Naive B cell (primary cell): Measurements from ENCODE around the gene IL13RA1. TPM values are rescaled to one million over a fixed set of nuclear protein-coding genes. Genes with fewer than 3 reads are reported as not detected.
"Not testable (repeated sequence)": the region's sequence is repeated elsewhere in the genome, so short reads cannot be mapped to it uniquely, and the experiment has no call there.

ENCODE experiments used
- ATAC-seq, 2 donors: fragments of 150-1000 bp; cut with Tn5 transposase; 2 replicates each; pipeline ENCODE4 v1.10.0; 2021; ENCODE audit warnings: low read depth in 2 of 2, mild to moderate bottlenecking in 2 of 2, moderate library complexity in 2 of 2
- DNase-seq: peaks from one replicate; pipeline ENCODE4 v3.0.0; 2022
- H3K27ac Mint-ChIP-seq, 6 donors: one replicate each; pipeline ENCODE4 v1.8.0; 2020 to 2022; ENCODE audit warnings: mild to moderate bottlenecking in 6 of 6, mixed read lengths in 6 of 6, moderate library complexity in 5 of 6, inconsistent platforms in 2 of 6
- H3K27me3 Mint-ChIP-seq, 3 donors: one replicate each; pipeline ENCODE4 v1.8.0; 2021 to 2022; ENCODE audit warnings: mixed read lengths in 3 of 3, mild to moderate bottlenecking in 1 of 3
- H3K36me3 Mint-ChIP-seq, 2 donors: one replicate each; pipeline ENCODE4 v1.8.0; 2020 to 2022; ENCODE audit warnings: mixed read lengths in 2 of 2, inconsistent platforms in 1 of 2, mild to moderate bottlenecking in 1 of 2
- H3K4me1 Mint-ChIP-seq, 3 donors: one replicate each; pipeline ENCODE4 v1.8.0; 2020 to 2022; ENCODE audit warnings: mixed read lengths in 3 of 3, inconsistent platforms in 1 of 3, mild to moderate bottlenecking in 1 of 3, moderate library complexity in 1 of 3
- H3K4me3 Mint-ChIP-seq, 8 donors: one replicate each; pipeline ENCODE4 v1.8.0; 2020 to 2022; ENCODE audit warnings: mild to moderate bottlenecking in 8 of 8, mixed read lengths in 8 of 8, moderate library complexity in 8 of 8, inconsistent platforms in 2 of 8
- H3K9me3 Mint-ChIP-seq, 7 donors: one replicate each; pipeline ENCODE4 v1.8.0; 2020 to 2022; ENCODE audit warnings: mixed read lengths in 7 of 7, mild to moderate bottlenecking in 5 of 7, inconsistent platforms in 2 of 7, moderate library complexity in 1 of 7
- polyA plus RNA-seq, 6 donors: library from polyadenylated mRNA; unstranded; fragments of 300-500 nt; fragmentation: Illumina TruSeq; gene quantifications; one replicate each; pipeline ENCODE4 v1.2.3, GENCODE V29; 2021; ENCODE audit warnings: low read depth in 6 of 6

The IL13RA1 gene
- 100 to 1,000 TPM in 1 of 6 donors, 10 to 100 TPM in 5; 28.9 to 109 (median 41.7) TPM for polyA plus RNA-seq

- Mint-ChIP-seq H3K27me3 (no peaks in the 10 kb centered on the region), H3K4me3 (peak within 1 kb of the TSS; percentile 55 to 93 (median 87)), H3K9me3 (peaks cover 0 to 3% (median 0%) of the 10 kb centered on the region in 7 donors), H3K27ac (peak within 1 kb of the TSS; percentile 24 to 89 (median 68)), H3K4me1 (peaks cover 47 to 78% (median 64%) of the 10 kb centered on the region in 3 donors), H3K36me3 (no peaks in the 10 kb centered on the region)
- peak; percentile 23 to 27 for ATAC-seq
- DNase-seq, result no peak
These were observed at the start of gene IL13RA1 for GRCh38 chrX:118726887-118727685. Gene IL13RA1 (plus strand): TSS chrX:118727606. CDS start chrX:118727639, 33 bp downstream.

DNA sequence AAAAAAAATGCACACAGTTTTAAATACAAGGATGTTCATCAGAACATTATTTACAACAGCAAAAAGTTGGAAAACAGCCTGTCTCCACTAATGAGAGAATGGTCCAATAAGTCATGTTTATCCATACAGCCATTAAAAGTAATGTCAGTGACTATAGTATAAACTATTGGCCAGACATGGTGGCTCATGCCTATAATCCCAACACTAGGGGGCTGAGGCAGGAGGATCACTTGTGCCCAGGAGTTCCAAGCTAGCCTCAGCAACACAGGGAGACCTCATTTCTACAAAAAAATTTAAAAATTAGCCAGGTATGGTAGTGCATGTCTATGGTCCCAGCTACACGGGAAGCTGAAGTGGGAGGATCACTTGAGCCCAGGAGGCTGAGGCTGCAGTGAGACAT lies 48.1 kb upstream of the IL13RA1 start:
- H3K27ac Mint-ChIP-seq, result peak overlapping the region in 1 of 6 donors; percentile 69
- no peaks in the 10 kb centered on the region for H3K27me3 Mint-ChIP-seq
- no peak for DNase-seq
- ATAC-seq, result no peak
- no peak overlapping the region for H3K4me3 Mint-ChIP-seq
- H3K4me1 Mint-ChIP-seq, result peaks cover 0 to 9% (median 7%) of the 10 kb centered on the region in 3 donors
- peaks cover 8% of the 10 kb centered on the region in 2 donors for H3K36me3 Mint-ChIP-seq
- H3K9me3 Mint-ChIP-seq, result no peaks in the 10 kb centered on the region

DNA sequence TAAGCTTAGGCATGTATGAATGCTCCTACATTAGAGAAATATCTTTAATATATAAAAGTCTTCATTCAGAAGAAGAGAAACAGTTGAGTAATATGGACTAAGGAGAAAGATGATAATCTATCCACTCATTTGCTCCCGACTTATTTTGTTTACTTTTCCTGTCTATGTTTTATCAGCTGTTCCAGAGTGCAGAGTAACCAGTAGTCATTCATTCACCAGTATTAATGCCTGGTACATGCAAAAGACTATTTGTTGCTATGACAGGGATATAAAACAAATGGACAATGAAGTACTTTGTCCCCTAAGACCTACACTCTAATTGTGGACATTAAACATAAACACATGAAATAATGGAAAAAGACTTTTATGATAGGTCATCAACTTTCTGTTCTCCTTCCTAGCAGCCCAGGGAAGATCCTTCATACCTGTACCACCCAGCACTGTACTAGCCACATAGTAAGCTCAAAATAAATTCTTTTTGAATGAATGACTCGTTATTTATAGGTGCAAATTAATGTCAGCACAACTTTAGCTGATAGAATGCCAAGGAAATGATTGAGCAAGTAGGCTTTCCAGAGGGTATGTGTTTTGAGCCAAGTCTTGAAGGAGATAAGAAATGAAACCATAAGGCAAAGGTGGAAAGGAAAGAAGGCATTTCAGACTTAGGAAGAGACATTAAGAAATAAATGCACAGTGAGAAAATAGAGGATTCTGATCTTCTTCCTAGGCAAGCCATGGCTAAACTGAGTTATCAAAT lies 45.0 kb upstream of the IL13RA1 start:
- Mint-ChIP-seq H3K27ac (peak overlapping the region in 4 of 6 donors; percentile 19 to 76 (median 50)), H3K27me3 (no peaks in the 10 kb centered on the region), H3K4me1 (peaks cover 0 to 9% (median 7%) of the 10 kb centered on the region in 3 donors), H3K4me3 (no peak overlapping the region), H3K9me3 (no peaks in the 10 kb centered on the region), H3K36me3 (peaks cover 8% of the 10 kb centered on the region in 2 donors)
- DNase-seq, result no peak
- no peak for ATAC-seq

GRCh38 chrX:118685393-118685792 lies 42.0 kb upstream of the IL13RA1 start:
- no peak for DNase-seq
- H3K36me3 Mint-ChIP-seq, result peaks cover 8% of the 10 kb centered on the region in 2 donors
- peak overlapping the region in 2 of 6 donors; percentile 15 to 76 for H3K27ac Mint-ChIP-seq
- H3K4me3 Mint-ChIP-seq, result no peak overlapping the region
- H3K4me1 Mint-ChIP-seq, result peaks cover 0 to 9% (median 7%) of the 10 kb centered on the region in 3 donors
- no peaks in the 10 kb centered on the region for H3K27me3 Mint-ChIP-seq
- no peaks in the 10 kb centered on the region for H3K9me3 Mint-ChIP-seq
- ATAC-seq, result no peak

DNA sequence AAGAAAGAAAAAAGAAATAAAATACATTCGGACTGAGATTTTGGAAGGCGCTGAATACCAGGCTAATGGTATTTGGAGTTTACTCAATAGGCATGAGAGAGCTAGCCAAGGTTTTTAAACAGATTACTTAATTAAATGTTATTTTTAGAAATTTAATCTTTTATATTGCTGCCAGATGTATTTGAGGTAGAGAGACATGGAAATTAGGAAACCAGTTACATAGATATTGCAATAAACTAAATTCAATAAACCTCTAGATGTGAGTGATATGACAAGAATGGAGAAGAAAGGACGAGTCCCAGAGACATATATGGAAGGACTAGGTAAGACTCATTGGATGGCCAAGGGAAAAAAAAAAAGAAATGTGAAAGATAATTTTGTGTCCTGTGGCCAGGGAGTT lies 38.5 kb upstream of the IL13RA1 start:
- Mint-ChIP-seq H3K4me1 (no peaks in the 10 kb centered on the region), H3K27ac (peak overlapping the region in 1 of 6 donors; percentile 34), H3K4me3 (no peak overlapping the region), H3K27me3 (no peaks in the 10 kb centered on the region), H3K9me3 (no peaks in the 10 kb centered on the region), H3K36me3 (no peaks in the 10 kb centered on the region)
- DNase-seq, result no peak
- ATAC-seq, result no peak

DNA sequence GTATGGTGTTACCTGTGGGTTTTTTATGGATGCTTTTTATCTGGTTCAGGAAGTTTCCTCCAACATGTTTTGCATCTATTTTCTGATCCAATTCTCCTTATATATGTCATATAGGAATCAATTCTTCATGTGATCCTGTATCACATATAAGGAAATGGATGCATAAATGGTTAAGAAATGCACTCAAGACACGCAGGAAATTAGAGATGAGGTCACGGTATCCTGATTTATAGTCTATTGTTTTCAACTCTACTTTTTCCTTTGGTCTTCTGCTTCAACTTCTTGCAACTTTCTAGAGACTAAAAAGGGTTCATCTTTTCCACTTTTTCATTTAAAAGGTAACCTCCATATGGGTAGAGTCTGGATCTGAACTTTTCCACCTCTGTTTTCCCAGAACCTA lies 33.6 kb upstream of the IL13RA1 start:
- H3K27me3 Mint-ChIP-seq, result no peaks in the 10 kb centered on the region
- H3K9me3 Mint-ChIP-seq, result no peaks in the 10 kb centered on the region
- peaks cover 13 to 23% (median 15%) of the 10 kb centered on the region in 3 donors for H3K4me1 Mint-ChIP-seq
- ATAC-seq (no peak), DNase-seq (no peak)
- H3K4me3 Mint-ChIP-seq, result no peak overlapping the region
- no peaks in the 10 kb centered on the region for H3K36me3 Mint-ChIP-seq
- H3K27ac Mint-ChIP-seq, result peak overlapping the region in 2 of 6 donors; percentile 20 to 24

GRCh38 chrX:118694638-118695037 lies 32.8 kb upstream of the IL13RA1 start:
- Mint-ChIP-seq H3K36me3 (no peaks in the 10 kb centered on the region), H3K27ac (peak overlapping the region in 4 of 6 donors; percentile 2 to 81 (median 18)), H3K4me3 (peak overlapping the region in 1 of 8 donors; percentile 37), H3K9me3 (no peaks in the 10 kb centered on the region), H3K4me1 (peaks cover 20 to 30% (median 23%) of the 10 kb centered on the region in 3 donors), H3K27me3 (no peaks in the 10 kb centered on the region)
- DNase-seq, result no peak
- ATAC-seq, result no peak

- Mint-ChIP-seq H3K36me3 (no peaks in the 10 kb centered on the region), H3K4me3 (peak overlapping the region in 3 of 8 donors; percentile 7 to 65 (median 59)), H3K9me3 (peaks cover 0 to 2% (median 0%) of the 10 kb centered on the region in 7 donors), H3K4me1 (peaks cover 20 to 33% (median 23%) of the 10 kb centered on the region in 3 donors), H3K27ac (peak overlapping the region in 4 of 6 donors; percentile 22 to 63 (median 44)), H3K27me3 (no peaks in the 10 kb centered on the region)
- DNase-seq, result peak; percentile 30
- ATAC-seq, result peak; percentile 84 to 85
These were observed 28.8 kb upstream of the IL13RA1 start for GRCh38 chrX:118698516-118699170.

DNA sequence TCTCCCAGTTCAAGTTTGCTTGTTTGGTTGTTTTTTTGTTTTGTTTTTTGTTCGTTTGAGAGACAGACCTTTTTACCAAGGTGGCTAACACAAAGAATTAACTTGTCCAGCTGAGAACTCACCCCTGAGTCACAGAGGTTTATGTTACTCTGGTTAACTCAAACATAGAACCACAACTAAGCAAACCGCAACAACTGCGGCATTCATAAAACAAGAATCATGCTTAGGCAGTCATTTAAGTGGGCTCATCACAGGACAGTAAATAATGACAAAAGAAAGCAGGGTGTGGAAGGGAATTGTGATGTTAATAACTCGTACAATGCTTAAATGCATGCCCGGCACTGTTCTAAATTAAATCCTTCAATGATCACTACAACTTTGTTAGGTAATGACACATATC lies 24.7 kb upstream of the IL13RA1 start:
- H3K36me3 Mint-ChIP-seq, result no peaks in the 10 kb centered on the region
- H3K4me3 Mint-ChIP-seq, result no peak overlapping the region
- ATAC-seq (no peak), DNase-seq (no peak)
- H3K27ac Mint-ChIP-seq, result peak overlapping the region in 2 of 6 donors; percentile 27 to 86
- H3K9me3 Mint-ChIP-seq, result peaks cover 0 to 2% (median 0%) of the 10 kb centered on the region in 7 donors
- H3K27me3 Mint-ChIP-seq, result no peaks in the 10 kb centered on the region
- H3K4me1 Mint-ChIP-seq, result peaks cover 13 to 22% (median 20%) of the 10 kb centered on the region in 3 donors

GRCh38 chrX:118706681-118707080 lies 20.7 kb upstream of the IL13RA1 start:
- peaks cover 7 to 10% (median 10%) of the 10 kb centered on the region in 3 donors for H3K4me1 Mint-ChIP-seq
- H3K9me3 Mint-ChIP-seq, result peaks cover 0 to 2% (median 0%) of the 10 kb centered on the region in 7 donors
- H3K36me3 Mint-ChIP-seq, result no peaks in the 10 kb centered on the region
- peak overlapping the region in 3 of 6 donors; percentile 26 to 66 (median 59) for H3K27ac Mint-ChIP-seq
- H3K4me3 Mint-ChIP-seq, result no peak overlapping the region
- no peak for ATAC-seq
- no peaks in the 10 kb centered on the region for H3K27me3 Mint-ChIP-seq
- DNase-seq, result no peak

DNA sequence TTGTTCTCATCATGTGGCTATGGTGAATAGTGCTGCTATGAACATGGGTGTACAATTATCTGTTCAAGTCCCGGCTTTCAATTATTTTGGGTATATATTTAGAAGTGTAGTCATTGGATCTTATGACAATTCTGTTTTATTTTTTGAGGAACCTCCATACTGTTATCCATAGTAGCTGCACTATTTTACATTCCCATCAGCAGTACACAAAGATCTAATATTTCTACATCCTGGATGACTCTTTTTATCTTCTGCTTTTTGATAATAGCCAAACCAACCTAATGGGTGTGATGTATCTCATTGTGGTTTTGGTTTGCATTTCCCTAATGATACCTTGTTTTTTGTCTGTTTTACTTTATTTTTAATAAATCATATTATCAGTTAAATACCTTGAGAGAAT lies 12.9 kb upstream of the IL13RA1 start:
- DNase-seq (no peak), ATAC-seq (no peak)
- Mint-ChIP-seq H3K27ac (peak overlapping the region in 5 of 6 donors; percentile 7 to 86 (median 59)), H3K36me3 (no peaks in the 10 kb centered on the region), H3K4me3 (no peak overlapping the region), H3K9me3 (peaks cover 0 to 3% (median 0%) of the 10 kb centered on the region in 7 donors), H3K4me1 (peaks cover 27 to 49% (median 36%) of the 10 kb centered on the region in 3 donors), H3K27me3 (no peaks in the 10 kb centered on the region)

DNA sequence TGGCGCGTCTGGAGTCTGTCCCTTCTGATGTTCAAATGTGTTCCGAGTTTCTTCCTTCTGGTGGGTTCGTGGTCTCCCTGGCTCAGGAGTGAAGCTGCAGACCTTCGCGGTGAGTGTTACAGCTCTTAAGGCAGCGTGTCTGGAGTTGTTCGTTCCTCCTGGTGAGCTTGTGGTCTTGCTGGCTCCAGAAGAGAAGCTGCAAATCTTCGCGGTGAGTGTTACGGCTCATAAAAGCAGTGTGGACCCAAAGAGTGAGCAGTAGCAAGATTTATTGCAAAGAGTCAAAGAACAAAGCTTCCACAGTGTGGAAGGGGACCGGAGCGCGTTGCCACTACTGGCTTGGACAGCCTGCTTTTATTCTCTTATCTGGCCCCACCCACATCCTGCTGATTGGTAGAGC lies 11.5 kb upstream of the IL13RA1 start:
- not testable (repeated sequence) for DNase-seq, ATAC-seq, H3K27me3 Mint-ChIP-seq, H3K9me3 Mint-ChIP-seq, H3K36me3 Mint-ChIP-seq
- Mint-ChIP-seq H3K27ac (peak overlapping the region in 5 of 6 donors; percentile 13 to 97 (median 86)), H3K4me1 (peaks cover 31 to 54% (median 39%) of the 10 kb centered on the region in 3 donors), H3K4me3 (peak overlapping the region in 5 of 8 donors; percentile 4 to 72 (median 48))

DNA sequence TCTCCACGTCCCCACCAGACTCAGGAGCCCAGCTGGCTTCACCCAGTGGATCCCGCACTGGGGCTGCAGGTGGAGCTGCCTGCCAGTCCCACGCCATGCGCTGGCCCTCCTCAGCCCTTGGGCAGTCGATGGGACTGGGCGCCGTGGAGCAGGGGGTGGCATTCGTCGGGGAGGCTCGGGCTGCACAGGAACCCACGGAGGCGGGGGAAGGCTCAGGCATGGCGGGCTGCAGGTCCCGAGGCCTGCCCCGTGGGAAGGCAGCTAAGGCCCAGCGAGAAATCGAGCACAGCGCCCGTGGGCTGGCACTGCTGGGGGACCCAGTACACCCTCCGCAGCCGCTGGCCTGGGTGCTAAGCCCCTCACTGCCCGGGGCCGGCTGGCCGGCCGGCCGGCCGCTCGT lies 10.6 kb upstream of the IL13RA1 start:
- DNase-seq, H3K9me3 Mint-ChIP-seq, H3K36me3 Mint-ChIP-seq, H3K27me3 Mint-ChIP-seq, ATAC-seq: not testable (repeated sequence)
- Mint-ChIP-seq H3K27ac (peak overlapping the region in 3 of 6 donors; percentile 54 to 88 (median 62)), H3K4me1 (peaks cover 35 to 58% (median 47%) of the 10 kb centered on the region in 3 donors), H3K4me3 (peak overlapping the region in 1 of 8 donors; percentile 40)
